Fibroblast of lung (primary cell): Measurements from ENCODE around the gene EEF1G. TPM values are rescaled to one million over a fixed set of nuclear protein-coding genes. Genes with fewer than 3 reads are reported as not detected.

Source experiments
- DNase-seq, 2 donors: peaks; one replicate each; pipeline versions ENCODE4 v3.0.0 to v3.0.0-alpha.2; 2010; ENCODE audit warnings: low read depth in 2 of 2
- H2AFZ ChIP-seq: 2 replicates; pipeline ENCODE4 v1.5.1; 2012; ENCODE audit warnings: low read length, control low read depth, inconsistent platforms
- H3K27ac ChIP-seq: 2 replicates; pipeline ENCODE4 v1.5.1; 2011; ENCODE audit warnings: low read length, control low read depth; ENCODE audit not compliant: insufficient read depth
- H3K27me3 ChIP-seq: 2 replicates; pipeline ENCODE4 v1.5.1; 2011; ENCODE audit warnings: mild to moderate bottlenecking, low read length; ENCODE audit not compliant: control insufficient read depth, insufficient read depth
- H3K36me3 ChIP-seq: 2 replicates; pipeline ENCODE4 v1.5.1; 2011; ENCODE audit warnings: low read length; ENCODE audit not compliant: control insufficient read depth, insufficient read depth
- H3K4me1 ChIP-seq: 2 replicates; pipeline ENCODE4 v1.5.1; 2011; ENCODE audit warnings: low read length; ENCODE audit not compliant: control insufficient read depth, insufficient read depth; ENCODE audit errors: extremely low read depth
- H3K4me2 ChIP-seq: 2 replicates; pipeline ENCODE4 v1.5.1; 2011; ENCODE audit warnings: low read length, control low read depth; ENCODE audit not compliant: insufficient read depth; ENCODE audit errors: extremely low read depth
- H3K4me3 ChIP-seq, 4 experiments: fragments of 200-600 bp in 1 of 4; sonication (generic) in 1 of 4; replicated peaks in 1 of 4; 2 replicates each; pipeline ENCODE4 v1.5.1; 2011 to 2016; ENCODE audit warnings: low read length in 4 of 4, low read depth in 3 of 4, mild to moderate bottlenecking in 3 of 4, control low read depth in 2 of 4, inconsistent platforms in 1 of 4, mixed read lengths in 1 of 4; ENCODE audit not compliant: insufficient read depth in 1 of 4; ENCODE audit errors: control extremely low read depth in 1 of 4
- H3K79me2 ChIP-seq: 2 replicates; pipeline ENCODE4 v1.5.1; 2012; ENCODE audit warnings: mild to moderate bottlenecking, low read length, inconsistent platforms; ENCODE audit not compliant: control insufficient read depth, insufficient read depth
- H3K9ac ChIP-seq: 2 replicates; pipeline ENCODE4 v1.5.1; 2011; ENCODE audit warnings: mild to moderate bottlenecking, low read length, control low read depth; ENCODE audit not compliant: insufficient read depth
- H3K9me3 ChIP-seq: 2 replicates; pipeline ENCODE4 v1.5.1; 2012; ENCODE audit warnings: low read depth, low read length; ENCODE audit not compliant: control insufficient read depth, insufficient read depth
- H4K20me1 ChIP-seq: 2 replicates; pipeline ENCODE4 v1.5.1; 2011; ENCODE audit warnings: low read length; ENCODE audit not compliant: control insufficient read depth, insufficient read depth; ENCODE audit errors: extremely low read depth
- CTCF ChIP-seq, 2 donors: IDR thresholded peaks in 1 of 2; conservative IDR thresholded peaks in 1 of 2; 1 replicate in 1 of 2; 2 replicates in 1 of 2; pipeline ENCODE4 v1.5.1; 2011 to 2012; ENCODE audit warnings: low read length in 2 of 2, control low read depth in 1 of 2, inconsistent platforms in 1 of 2, low read depth in 1 of 2, mild to moderate bottlenecking in 1 of 2
- EZH2 ChIP-seq: IDR thresholded peaks from 2 replicates; pipeline ENCODE4 v1.5.1; 2012; ENCODE audit warnings: low read length, control low read depth, mild to moderate bottlenecking; ENCODE audit errors: missing control alignments
- polyA plus RNA-seq, 2 donors: library from polyadenylated mRNA; depleted of rRNA in 1 of 2; stranded (reverse) in 1 of 2; unstranded in 1 of 2; fragments of >200 nt; gene quantifications; 2 replicates each; pipeline ENCODE4 v1.2.1, GENCODE V29; 2011 to 2012; ENCODE audit warnings: missing spikeins in 1 of 2
- total RNA-seq: library from RNA; depleted of rRNA; stranded (reverse); fragments of >200 nt; gene quantifications from 2 replicates; pipeline ENCODE4 v1.2.1, GENCODE V29; 2014

EEF1G gene
- total and polyA plus RNA-seq, 2 donors (not counting 1 experiment from before 2014, with no cell fraction given): 1,308 to 1,405 TPM

DNA sequence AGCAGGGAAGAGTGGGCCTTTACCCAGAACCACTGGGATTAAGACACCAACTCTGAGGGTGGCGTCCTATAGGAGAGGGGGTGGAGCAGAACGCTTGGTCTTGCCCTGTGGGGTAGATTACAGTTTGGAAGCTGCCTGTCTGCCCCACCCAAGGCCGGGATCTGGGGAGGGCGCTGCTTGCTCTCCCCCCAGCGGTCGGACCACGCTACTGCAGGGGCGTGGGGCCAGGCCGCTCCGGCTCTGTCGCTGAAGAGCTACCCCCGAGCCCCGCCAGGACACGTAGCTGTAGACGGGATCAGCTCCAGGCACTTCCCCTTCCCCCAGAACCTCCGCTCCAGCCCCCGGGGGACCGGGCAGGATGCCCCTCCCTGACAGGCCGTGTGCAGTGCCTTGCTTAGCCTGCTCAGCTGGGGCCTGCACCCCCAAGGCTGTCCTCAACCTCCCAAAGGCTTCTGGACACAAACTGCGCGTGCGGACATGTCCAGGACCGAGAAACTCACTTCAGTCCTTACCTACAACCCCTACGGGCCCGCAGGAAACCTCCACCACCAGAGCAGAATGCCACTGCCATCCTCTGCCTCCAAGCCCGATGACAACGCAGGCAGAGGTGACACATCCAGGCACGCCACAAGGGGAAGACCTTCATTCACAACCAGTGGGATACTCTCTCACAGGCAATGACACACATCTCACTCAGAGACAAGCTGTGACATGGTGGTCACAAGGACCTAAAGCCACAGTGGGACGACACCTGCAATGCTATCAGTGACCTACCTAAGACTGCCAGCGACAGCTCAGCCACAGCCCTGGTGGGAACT, 30.7 kb downstream of the EEF1G start:
- H3K79me2 ChIP-seq: peaks cover 97% of the 10 kb centered on the region
- peak; percentile 71 to 81 for DNase-seq
- H4K20me1 ChIP-seq: peaks cover 21% of the 10 kb centered on the region
- H3K9ac ChIP-seq: peak overlapping the region; percentile 60
- peak; percentile 95 to 97 for TF ChIP-seq CTCF (conservative IDR thresholded peaks at IDR 0.05 in 1 of 2, IDR thresholded peaks at IDR 0.05 in 1 of 2; ENCODE audit: low read depth in 1 of 2, low read length in 2 of 2)
- no peak for TF ChIP-seq EZH2
- H3K27ac ChIP-seq: peak overlapping the region; percentile 83
- H3K9me3 ChIP-seq: no peaks in the 10 kb centered on the region
- peak overlapping the region; percentile 85 for H3K4me2 ChIP-seq
- no peaks in the 10 kb centered on the region for H3K27me3 ChIP-seq
- peaks cover 11% of the 10 kb centered on the region for H3K36me3 ChIP-seq
- H3K4me3 ChIP-seq: peak overlapping the region; percentile 96 to 100 (median 98)
- H2AFZ ChIP-seq: no peak overlapping the region
- H3K4me1 ChIP-seq: peaks cover 36% of the 10 kb centered on the region

GRCh38 chr11:62542111-62542745, 31.5 kb downstream of the EEF1G start:
- peaks cover 35% of the 10 kb centered on the region for H3K4me1 ChIP-seq
- peak overlapping the region; percentile 60 for H3K9ac ChIP-seq
- H3K27me3 ChIP-seq: no peaks in the 10 kb centered on the region
- peak overlapping the region; percentile 85 for H3K4me2 ChIP-seq
- H2AFZ ChIP-seq: no peak overlapping the region
- peaks cover 96% of the 10 kb centered on the region for H3K79me2 ChIP-seq
- no peaks in the 10 kb centered on the region for H3K9me3 ChIP-seq
- no peak for TF ChIP-seq EZH2
- TF ChIP-seq CTCF (conservative IDR thresholded peaks at IDR 0.05 in 1 of 2, IDR thresholded peaks at IDR 0.05 in 1 of 2; ENCODE audit: low read depth in 1 of 2, low read length in 2 of 2): no peak
- H3K36me3 ChIP-seq: peaks cover 11% of the 10 kb centered on the region
- peak overlapping the region; percentile 83 for H3K27ac ChIP-seq
- peaks cover 23% of the 10 kb centered on the region for H4K20me1 ChIP-seq
- peak overlapping the region; percentile 96 to 100 (median 98) for H3K4me3 ChIP-seq
- no peak for DNase-seq
